ENCODE data around the gene UBE2S.

DNA sequence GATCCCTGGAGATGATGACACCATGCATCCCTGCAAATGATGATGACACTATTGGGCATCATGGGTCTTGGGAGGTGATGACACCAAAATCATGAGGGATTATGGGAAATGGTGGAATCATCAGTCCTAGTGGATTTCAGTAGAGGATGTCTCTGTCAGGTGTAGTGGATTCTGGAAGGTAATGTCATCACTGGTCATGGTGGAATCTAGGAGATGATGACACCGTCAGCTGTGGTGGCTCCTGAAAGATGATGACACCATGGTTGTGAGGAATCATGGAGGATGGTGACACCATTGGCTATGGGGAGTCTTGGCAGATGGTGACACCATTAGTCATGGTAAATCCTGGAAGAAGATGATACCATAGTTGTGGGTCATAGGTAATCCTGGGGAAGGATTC, 23.6 kb upstream of the UBE2S start:
- TF ChIP-seq CTCF (IDR thresholded peaks at IDR 0.05): no peak
- TF ChIP-seq POLR2A (IDR thresholded peaks at IDR 0.05): no peak
